Measurements from ENCODE around the gene SRBD1. TPM values are rescaled to one million over a fixed set of nuclear protein-coding genes. Genes with fewer than 3 reads are reported as not detected.

The SRBD1 gene
- polyA plus RNA-seq, 2 of the 4 experiments (the other 2 are of a cell fraction), result 11.0 to 13.7 TPM

DNA sequence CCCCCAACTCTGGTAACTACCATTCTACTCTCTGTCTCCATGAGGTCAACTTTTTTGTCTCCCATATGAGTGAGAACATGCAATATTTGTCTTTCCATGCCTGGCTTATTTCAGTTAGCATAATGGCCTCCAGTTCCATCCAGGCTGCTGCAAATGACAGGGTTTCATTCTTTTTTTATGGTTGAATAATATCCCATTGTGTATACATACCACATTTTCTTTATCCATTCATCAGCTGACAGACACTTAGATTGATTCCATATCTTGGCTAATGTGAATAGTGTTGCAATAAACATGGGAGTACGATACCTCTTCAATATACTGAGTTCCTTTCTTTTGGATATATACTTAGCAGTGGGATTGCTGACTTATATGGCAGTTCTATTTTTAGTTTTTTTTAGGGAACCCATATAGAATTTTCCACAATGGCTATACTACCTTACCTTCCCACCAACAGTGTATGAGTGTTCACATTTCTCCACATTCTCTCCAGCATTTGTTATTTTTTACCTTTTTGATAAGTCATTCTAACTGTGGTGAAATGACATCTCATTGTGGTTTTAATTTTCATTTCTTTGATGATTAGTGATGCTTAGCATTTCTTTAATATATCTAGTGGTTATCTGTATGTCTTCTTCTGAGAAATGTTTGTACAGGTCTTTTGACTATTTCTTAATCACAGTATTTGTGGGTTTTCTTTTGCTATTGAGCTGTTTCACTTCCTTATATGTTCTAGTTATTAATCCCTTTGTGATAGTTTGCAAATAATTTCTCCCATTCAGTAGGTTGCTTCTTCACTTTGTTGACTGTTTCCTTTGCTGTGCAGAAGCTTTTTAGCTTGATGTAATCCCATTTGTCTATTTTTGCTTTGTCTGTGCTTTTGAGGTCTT, 112.2 kb downstream of the SRBD1 start:
- Histone ChIP-seq H3K9me3 (peaks cover 9% of the 10 kb centered on the region; the same call in 2 of the 3 replicates), H3K4me3 (no peak overlapping the region), H3K4me2 (no peak overlapping the region), H3K4me1 (peaks cover 2% of the 10 kb centered on the region; the same call in 1 of the 3 replicates), H3K27ac (no peak overlapping the region)
- FAIRE-seq, result no peak
- ATAC-seq, result no peak
- ChIA-PET CTCF (interaction anchor here (1.3 to 17.0 kb wide), 2 partner anchors 13 to 516 kb away, joined by 3 to 305 read pairs; no protein-coding TSS in a partner anchor), POLR2A (no interaction called here)
- DNase-seq (ENCODE audit: low read depth in 1 of 2, low spot score in 1 of 2), result no peak
- 98% methylated on average over 1 of the region's 1 CpG for WGBS (ENCODE audit: missing lambda C conversion rate)
- TF ChIP-seq, protein P1, sequence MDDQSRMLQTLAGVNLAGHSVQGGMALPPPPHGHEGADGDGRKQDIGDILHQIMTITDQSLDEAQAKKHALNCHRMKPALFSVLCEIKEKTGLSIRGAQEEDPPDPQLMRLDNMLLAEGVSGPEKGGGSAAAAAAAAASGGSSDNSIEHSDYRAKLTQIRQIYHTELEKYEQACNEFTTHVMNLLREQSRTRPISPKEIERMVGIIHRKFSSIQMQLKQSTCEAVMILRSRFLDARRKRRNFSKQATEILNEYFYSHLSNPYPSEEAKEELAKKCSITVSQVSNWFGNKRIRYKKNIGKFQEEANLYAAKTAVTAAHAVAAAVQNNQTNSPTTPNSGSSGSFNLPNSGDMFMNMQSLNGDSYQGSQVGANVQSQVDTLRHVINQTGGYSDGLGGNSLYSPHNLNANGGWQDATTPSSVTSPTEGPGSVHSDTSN (IDR thresholded peaks at IDR 0.05), result no peak
- TF ChIP-seq GATA3 (IDR thresholded peaks at IDR 0.05; ENCODE audit: borderline replicate concordance), result no peak
- no peak for TF ChIP-seq ESRRA (IDR thresholded peaks at IDR 0.05; ENCODE audit: borderline replicate concordance, low read length)
- TF ChIP-seq, protein P2, sequence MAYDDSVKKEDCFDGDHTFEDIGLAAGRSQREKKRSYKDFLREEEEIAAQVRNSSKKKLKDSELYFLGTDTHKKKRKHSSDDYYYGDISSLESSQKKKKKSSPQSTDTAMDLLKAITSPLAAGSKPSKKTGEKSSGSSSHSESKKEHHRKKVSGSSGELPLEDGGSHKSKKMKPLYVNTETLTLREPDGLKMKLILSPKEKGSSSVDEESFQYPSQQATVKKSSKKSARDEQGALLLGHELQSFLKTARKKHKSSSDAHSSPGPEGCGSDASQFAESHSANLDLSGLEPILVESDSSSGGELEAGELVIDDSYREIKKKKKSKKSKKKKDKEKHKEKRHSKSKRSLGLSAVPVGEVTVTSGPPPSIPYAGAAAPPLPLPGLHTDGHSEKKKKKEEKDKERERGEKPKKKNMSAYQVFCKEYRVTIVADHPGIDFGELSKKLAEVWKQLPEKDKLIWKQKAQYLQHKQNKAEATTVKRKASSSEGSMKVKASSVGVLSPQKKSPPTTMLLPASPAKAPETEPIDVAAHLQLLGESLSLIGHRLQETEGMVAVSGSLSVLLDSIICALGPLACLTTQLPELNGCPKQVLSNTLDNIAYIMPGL (CRISPR knock-in tag; IDR thresholded peaks at IDR 0.05; ENCODE audit: borderline replicate concordance), result no peak
- no peak for TF ChIP-seq EHMT2 (IDR thresholded peaks at IDR 0.05; ENCODE audit: low read depth)
- TF ChIP-seq CEBPB (IDR thresholded peaks at IDR 0.05), result no peak
- no peak for TF ChIP-seq HOXB5 (CRISPR knock-in tag; IDR thresholded peaks at IDR 0.05)
- no peak for TF ChIP-seq HDAC2 (IDR thresholded peaks at IDR 0.05)
- TF ChIP-seq FOSB (CRISPR knock-in tag; IDR thresholded peaks at IDR 0.05), result no peak
- no peak for TF ChIP-seq HOXB13 (CRISPR knock-in tag; IDR thresholded peaks at IDR 0.05; ENCODE audit: low read depth)

DNA sequence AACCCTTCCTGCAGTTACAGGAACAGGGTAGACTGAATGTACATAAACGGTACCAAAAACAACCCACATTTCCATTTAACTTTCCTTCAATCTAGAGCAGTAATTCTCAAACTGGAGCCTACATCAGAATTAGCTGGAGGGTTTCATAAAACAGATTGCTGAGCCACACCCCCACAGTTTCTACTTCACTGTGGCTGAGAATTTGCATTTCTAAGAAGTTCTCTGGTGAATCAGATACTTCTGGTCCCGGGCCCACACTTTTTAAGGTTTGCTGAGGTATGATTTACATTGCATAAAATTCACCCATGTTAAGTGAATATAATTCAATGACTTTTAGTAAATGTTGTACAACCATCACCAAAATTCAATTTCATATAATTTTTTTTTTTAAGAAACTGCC, 113.7 kb downstream of the SRBD1 start:
- Histone ChIP-seq H3K4me3 (no peak overlapping the region), H3K4me1 (peaks cover 2% of the 10 kb centered on the region; the same call in 1 of the 3 replicates), H3K27ac (no peak overlapping the region), H3K9me3 (peaks cover 9% of the 10 kb centered on the region; the same call in 2 of the 3 replicates), H3K4me2 (no peak overlapping the region)
- DNase-seq (ENCODE audit: low read depth in 1 of 2, low spot score in 1 of 2), result no peak
- POLR2A ChIA-PET, result no interaction called here
- no peak for ATAC-seq
- TF ChIP-seq HOXB5 (CRISPR knock-in tag; IDR thresholded peaks at IDR 0.05), result no peak
- TF ChIP-seq NFE2L2 (conservative IDR thresholded peaks at IDR 0.05; ENCODE audit: low read length), result no peak
- TF ChIP-seq ZNF302 (CRISPR knock-in tag; IDR thresholded peaks at IDR 0.05), result no peak
- TF ChIP-seq MAFK (IDR thresholded peaks at IDR 0.05; ENCODE audit: partially characterized antibody), result no peak
- no peak for TF ChIP-seq KDM5A (IDR thresholded peaks at IDR 0.05)
- 46% methylated on average over 2 of the region's 2 CpGs for WGBS (ENCODE audit: missing lambda C conversion rate)
- FAIRE-seq, result no peak
- CTCF ChIA-PET, result interaction anchor here (0.9 to 17.0 kb wide), 5 partner anchors 18 to 540 kb away, joined by 3 to 305 read pairs (median 4); no protein-coding TSS in a partner anchor

DNA sequence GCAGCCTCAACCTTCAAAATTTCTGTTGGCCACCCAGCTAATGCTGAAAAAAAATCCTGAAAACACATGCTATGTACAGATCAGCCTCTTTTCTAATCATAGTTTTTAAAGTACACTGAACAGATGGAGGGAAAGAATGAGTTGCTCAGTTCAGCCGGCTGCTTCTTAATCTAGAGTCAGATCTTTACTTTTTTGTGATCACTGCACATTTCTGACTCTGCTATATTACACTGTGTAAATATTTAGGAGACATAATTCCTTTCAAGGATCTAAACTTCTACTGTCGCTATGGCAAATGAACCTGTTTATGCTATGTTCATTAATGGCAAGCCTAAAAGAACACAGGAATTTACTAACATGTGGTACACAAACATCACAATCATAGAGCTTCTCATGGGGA, 114.2 kb downstream of the SRBD1 start:
- Histone ChIP-seq H3K4me1 (peaks cover 2% of the 10 kb centered on the region; the same call in 1 of the 3 replicates), H3K9me3 (peaks cover 9% of the 10 kb centered on the region; the same call in 2 of the 3 replicates), H3K27ac (no peak overlapping the region), H3K4me2 (no peak overlapping the region), H3K4me3 (no peak overlapping the region)
- no peak for FAIRE-seq
- no peak for TF ChIP-seq JUN (IDR thresholded peaks at IDR 0.05)
- TF ChIP-seq GATA3 (IDR thresholded peaks at IDR 0.05; ENCODE audit: borderline replicate concordance), result no peak
- TF ChIP-seq ZSCAN20 (CRISPR knock-in tag; IDR thresholded peaks at IDR 0.05), result no peak
- no peak for TF ChIP-seq MAZ (IDR thresholded peaks at IDR 0.05; ENCODE audit: borderline replicate concordance, low read depth, low read length)
- TF ChIP-seq NPAS2 (CRISPR knock-in tag; IDR thresholded peaks at IDR 0.05; ENCODE audit: borderline replicate concordance), result no peak
- TF ChIP-seq RFX5 (IDR thresholded peaks at IDR 0.05), result no peak
- no peak for TF ChIP-seq ZNF302 (CRISPR knock-in tag; IDR thresholded peaks at IDR 0.05)
- no peak for TF ChIP-seq RCOR1 (IDR thresholded peaks at IDR 0.05; ENCODE audit: low read depth, low read length)
- TF ChIP-seq KDM5A (IDR thresholded peaks at IDR 0.05), result no peak
- no peak for TF ChIP-seq RAD21 (conservative IDR thresholded peaks at IDR 0.05 in 1 of 2, IDR thresholded peaks at IDR 0.05 in 1 of 2)
- TF ChIP-seq EP300 (IDR thresholded peaks at IDR 0.05), result no peak
- DNase-seq (ENCODE audit: low read depth in 1 of 2, low spot score in 1 of 2), result no peak
- ChIA-PET CTCF (interaction anchor here (0.9 to 17.0 kb wide), 6 partner anchors 17 to 1104 kb away, joined by 3 to 305 read pairs (median 4); no protein-coding TSS in a partner anchor), POLR2A (no interaction called here)
- no peak for ATAC-seq
- WGBS (ENCODE audit: missing lambda C conversion rate), result 57% methylated on average over 2 of the region's 2 CpGs
